ENCODE results near the gene PHACTR2.
"Not testable (repeated sequence)": the region's sequence is repeated elsewhere in the genome, so short reads cannot be mapped to it uniquely, and the experiment has no call there.

PHACTR2 gene

DNA sequence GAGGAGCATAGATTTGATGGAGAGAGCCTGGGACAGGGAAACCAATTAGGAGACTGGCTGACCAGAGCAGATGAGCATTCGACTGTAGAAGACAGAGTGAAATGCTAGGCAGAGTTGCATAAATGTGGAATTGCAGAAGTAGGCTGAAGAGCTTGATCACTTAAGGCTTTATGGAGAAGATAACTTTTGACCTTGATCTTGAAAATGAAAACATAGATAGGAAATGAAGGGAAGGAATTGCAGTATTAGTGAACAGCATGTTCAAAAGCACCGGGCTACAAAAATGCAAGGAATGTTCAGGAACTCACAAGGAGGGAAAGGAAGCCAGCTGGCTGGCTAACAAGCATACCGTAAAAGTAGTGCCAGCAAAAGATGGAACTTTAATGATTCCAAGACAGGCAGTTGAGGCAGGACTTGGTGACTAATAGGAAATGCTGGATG, 144.8 kb downstream of the PHACTR2 start:
- DNase-seq: no peak

- DNase-seq: no peak
Measured at GRCh38 chr6:143823548-143823947, 145.8 kb downstream of the PHACTR2 start.

- DNase-seq: no peak
Measured at GRCh38 chr6:143828572-143828971, 150.8 kb downstream of the PHACTR2 start.

- no peak for DNase-seq
Measured at GRCh38 chr6:143836150-143836549, 158.4 kb downstream of the PHACTR2 start.

DNA sequence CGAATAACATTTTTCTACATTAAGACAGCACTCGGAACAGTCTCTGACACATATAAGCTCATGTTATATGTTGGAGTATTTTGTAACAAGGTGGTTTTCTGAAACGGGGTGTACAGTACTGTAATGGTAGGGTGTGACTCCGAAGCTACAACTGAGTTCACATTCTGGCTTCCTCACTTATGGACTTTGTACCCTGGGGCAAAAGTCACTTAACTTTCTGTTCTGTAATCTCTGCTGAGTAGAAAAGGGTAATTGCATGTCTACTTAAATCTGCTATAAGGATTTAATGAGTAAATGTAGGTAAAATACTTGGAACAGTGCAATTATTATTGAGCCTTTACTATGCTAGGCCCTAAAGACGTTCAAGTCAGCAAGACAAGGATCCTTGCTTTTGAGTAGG, 160.6 kb downstream of the PHACTR2 start:
- no peak for DNase-seq

- DNase-seq: no peak
Measured at GRCh38 chr6:143839196-143839595, 161.4 kb downstream of the PHACTR2 start.

DNA sequence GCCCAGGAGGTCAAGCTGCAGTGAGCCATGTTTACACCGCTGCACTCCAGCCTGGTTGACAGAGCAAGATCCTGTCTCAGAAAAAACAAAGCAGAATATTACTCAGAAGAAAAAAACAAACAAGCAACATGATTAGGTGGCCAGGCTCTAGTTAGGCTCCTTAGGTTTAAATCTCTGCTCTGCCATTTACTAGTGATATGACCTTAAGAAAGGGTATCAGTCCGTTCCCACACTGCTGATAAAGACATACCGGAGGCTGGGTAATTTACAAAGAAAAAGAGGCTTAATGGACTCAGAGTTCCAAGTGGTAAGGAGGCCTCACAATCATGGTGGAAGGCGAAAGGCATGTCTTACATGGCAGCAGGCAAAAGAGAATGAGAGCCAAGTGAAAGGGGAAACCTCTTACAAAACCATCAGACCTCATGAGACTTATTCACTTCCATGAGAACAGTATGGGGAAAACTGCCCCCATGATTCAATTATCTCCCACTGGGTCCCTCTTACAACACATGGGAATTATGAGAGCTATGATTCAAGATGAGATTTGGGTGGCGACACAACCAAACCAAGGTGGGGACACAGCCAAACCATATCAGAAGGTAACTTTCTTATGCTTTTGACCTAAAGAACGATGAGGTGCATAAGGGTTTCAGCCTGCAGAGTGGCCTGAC, 163.0 kb downstream of the PHACTR2 start:
- DNase-seq: no peak

- no peak for DNase-seq
Measured at GRCh38 chr6:143842461-143842901, 164.7 kb downstream of the PHACTR2 start.

- DNase-seq: peak; percentile 93
Measured at GRCh38 chr6:143842902-143843676, 165.3 kb downstream of the PHACTR2 start, which contains the start of gene LTV1. Gene LTV1 (plus strand): TSS chr6:143843338. CDS start chr6:143843478, 140 bp downstream.

GRCh38 chr6:143843677-143843999, 165.9 kb downstream of the PHACTR2 start:
- no peak for DNase-seq

DNA sequence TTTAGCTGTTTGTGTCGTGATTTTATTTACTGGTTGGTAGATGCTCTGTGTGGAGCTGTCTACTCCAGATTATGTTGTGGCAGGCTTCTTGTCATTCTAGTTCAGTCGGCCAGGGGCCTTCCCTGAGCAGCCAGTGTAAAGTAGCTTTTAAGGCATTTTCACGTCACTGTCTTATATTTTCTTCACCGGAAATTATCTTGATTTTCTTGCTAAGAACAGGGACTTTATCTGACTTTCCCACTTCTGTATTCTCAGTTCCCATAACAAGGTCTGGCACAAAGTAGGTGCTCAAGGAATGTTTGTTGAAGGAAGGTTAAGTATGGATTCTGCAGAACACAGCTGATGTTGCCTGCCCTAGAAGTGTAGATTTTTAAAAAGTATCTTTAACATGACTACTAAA, 166.2 kb downstream of the PHACTR2 start:
- DNase-seq: no peak

DNA sequence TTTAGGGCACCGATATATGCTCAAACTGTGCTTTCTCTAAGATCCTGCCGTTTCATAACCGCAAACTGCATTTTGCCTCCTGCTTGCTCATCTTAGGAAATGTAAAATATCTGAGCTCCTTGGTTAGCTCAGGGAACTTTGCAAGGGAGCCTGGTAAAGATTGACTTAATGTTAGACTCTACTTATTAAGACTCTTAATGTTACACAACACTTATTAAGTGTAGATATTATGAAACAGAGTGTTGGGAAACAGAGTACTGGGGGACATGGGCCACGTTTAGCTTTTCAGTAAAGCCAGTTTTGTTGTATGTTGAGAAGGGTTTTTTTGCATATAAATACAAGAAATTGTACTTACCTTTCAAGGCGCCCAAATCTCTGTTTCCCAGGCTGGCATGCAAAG, 167.3 kb downstream of the PHACTR2 start:
- DNase-seq: no peak

DNA sequence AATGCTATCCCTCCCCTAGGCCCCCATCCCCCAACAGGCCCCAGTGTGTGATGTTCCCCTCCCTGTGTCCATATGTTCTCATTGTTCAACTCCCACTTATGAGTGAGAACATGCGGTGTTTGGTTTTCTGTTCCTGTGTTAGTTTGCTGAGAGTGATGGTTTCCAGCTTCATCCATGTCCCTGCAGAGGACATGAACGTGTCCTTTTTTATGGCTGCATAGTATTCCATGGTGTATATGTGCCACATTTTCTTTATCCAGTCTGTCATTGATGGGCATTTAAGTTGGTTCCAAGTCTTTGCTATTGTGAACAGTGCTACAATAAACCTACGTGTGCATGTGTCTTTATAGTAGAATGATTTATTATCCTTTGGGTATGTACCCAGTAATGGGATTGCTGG, 173.9 kb downstream of the PHACTR2 start:
- not testable (repeated sequence) for DNase-seq

- not testable (repeated sequence) for DNase-seq
Measured at GRCh38 chr6:143855057-143855456, 177.3 kb downstream of the PHACTR2 start.

- not testable (repeated sequence) for DNase-seq
Measured at GRCh38 chr6:143856762-143857161, 179.0 kb downstream of the PHACTR2 start.

- no peak for DNase-seq
Measured at GRCh38 chr6:143857651-143858050, 179.9 kb downstream of the PHACTR2 start.

DNA sequence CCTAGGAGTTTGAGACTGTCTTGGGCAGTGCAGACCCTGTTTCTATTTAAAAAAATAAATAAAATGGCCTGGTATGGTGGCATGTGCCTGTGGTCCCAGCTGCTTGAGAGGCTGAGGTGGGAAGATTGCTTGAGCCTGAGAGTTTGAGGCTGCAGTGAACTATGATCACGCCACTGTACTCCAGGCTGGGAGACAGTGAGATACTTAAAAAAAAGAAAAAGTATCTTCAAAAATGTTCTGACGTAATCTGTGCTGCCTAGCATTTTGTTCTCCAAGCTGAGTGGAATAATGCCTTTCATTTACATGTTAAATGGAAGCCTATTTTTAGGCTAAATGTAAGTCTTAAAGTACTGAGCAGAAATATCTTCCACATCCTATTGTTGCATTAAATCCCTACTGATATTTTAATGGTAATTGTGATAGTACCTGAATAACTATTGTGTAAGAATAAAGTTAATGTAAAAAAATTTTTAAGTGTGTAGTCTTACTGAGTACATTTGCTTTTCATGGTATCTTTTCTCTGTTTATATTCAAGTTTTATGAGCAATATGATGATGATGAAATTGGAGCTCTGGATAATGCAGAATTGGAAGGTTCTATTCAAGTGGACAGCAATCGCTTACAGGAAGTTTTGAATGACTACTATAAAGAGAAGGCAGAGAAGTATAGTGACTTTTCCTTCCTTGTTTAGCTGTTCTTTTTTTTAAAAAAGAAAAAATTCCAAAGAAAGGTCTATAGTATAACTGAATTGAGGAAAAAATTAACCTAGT, 182.3 kb downstream of the PHACTR2 start:
- DNase-seq: no peak

DNA sequence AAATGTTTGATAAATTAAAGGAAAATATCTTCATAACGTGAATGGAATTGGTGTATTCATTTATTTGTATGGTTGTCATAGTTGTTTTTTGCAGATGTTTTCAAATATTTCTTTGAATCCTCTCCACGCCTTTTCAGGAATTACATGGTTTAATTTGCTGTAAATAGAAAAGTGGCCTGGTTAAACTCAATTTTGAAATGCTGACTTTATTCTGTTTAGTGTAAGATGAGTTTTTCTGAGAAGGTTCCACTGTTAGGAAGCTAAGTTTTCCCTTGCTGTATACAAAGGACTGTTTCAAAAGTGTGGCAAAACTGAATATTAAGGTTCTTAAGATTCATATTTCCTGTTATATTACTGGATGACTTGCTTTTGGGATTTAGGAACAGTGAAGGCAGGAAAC, 186.0 kb downstream of the PHACTR2 start:
- DNase-seq: no peak

GRCh38 chr6:143864234-143864633, 186.5 kb downstream of the PHACTR2 start, which contains the start of gene ZC2HC1B:
Gene ZC2HC1B (plus strand): TSS chr6:143864474. CDS start chr6:143864540, 66 bp downstream.
- DNase-seq: no peak

GRCh38 chr6:143867236-143867635, 189.5 kb downstream of the PHACTR2 start:
- DNase-seq: no peak

GRCh38 chr6:143868808-143869207, 191.0 kb downstream of the PHACTR2 start:
- DNase-seq: not testable (repeated sequence)

DNA sequence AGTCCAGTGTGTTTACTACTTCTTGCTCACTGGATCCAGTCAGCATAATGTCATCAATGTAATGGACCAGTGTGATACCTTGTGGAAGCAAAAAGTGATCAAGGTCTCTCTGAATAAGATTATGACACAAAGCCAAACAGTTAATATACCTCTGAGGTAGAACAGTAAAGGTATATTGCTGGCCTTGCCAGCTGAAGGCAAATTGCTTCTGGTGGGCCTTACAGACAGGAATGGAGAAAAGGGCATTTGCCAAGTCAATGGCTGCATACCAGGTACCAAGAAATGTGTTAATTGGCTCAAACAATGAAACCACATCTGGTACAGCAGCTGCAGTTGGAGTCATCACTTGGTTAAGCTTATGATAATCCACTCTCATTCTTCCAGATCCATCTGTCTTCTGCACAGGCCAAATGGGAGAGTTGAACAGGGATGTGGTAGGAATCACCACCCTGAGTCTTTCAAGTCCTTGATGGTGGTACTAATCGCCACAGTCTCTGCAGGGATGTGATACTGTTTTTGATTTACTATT, 193.5 kb downstream of the PHACTR2 start:
- DNase-seq: not testable (repeated sequence)

DNA sequence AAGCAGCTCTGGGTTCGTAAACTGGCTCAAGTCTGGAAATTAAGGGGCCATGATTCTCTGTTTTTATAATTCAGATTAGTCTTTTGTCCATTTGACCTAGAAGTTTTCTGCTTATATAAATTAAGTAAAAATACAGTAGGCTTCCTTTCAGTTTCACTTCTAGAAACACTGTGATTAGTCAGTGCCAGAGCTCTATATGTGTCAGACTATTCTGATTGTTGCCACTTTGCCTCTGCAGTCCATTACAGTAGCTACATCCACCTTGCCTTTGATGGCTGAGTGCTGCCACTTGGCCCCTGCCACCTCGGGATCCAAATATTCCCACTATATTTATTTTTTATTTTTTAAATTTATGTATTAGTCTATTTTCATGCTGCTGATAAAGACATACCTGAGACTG, 194.4 kb downstream of the PHACTR2 start:
- DNase-seq: no peak
